Measurements from ENCODE around the gene TNFSF11.

DNA sequence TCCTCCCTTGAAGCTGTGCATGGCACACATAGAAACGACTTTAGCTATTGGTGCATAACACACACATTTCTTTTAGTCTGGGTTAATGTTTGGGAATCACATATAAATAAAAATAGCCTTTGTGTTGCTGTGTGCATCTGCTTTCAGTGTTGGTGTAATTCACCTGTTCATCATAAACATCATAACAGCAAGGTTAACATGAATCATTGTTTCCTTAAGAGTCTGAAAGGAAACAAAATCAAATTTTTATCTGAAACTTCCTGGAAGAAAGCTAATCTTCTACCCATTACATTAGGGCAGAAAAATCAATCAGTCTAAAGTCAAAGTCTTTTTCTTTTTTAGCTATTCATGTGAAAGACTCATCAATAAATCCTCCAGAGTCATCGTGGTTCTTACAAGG lies 35.0 kb upstream of the TNFSF11 start:
- TF ChIP-seq, protein P1, sequence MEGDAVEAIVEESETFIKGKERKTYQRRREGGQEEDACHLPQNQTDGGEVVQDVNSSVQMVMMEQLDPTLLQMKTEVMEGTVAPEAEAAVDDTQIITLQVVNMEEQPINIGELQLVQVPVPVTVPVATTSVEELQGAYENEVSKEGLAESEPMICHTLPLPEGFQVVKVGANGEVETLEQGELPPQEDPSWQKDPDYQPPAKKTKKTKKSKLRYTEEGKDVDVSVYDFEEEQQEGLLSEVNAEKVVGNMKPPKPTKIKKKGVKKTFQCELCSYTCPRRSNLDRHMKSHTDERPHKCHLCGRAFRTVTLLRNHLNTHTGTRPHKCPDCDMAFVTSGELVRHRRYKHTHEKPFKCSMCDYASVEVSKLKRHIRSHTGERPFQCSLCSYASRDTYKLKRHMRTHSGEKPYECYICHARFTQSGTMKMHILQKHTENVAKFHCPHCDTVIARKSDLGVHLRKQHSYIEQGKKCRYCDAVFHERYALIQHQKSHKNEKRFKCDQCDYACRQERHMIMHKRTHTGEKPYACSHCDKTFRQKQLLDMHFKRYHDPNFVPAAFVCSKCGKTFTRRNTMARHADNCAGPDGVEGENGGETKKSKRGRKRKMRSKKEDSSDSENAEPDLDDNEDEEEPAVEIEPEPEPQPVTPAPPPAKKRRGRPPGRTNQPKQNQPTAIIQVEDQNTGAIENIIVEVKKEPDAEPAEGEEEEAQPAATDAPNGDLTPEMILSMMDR (conservative IDR thresholded peaks at IDR 0.05; ENCODE audit: low read length) = no peak
- no peak for TF ChIP-seq EZH2phosphoT487 (IDR thresholded peaks at IDR 0.05; ENCODE audit: borderline replicate concordance)

Measured in Loucy (cell line).